Epithelial cell of esophagus (primary cell): ENCODE results near the gene PNMA6E.

Source experiments
- DNase-seq: peaks from one replicate; pipeline ENCODE4 v3.0.0; 2010; ENCODE audit warnings: low read depth
- H3K4me3 ChIP-seq: 2 replicates; pipeline ENCODE4 v1.5.1; 2011; ENCODE audit warnings: mild to moderate bottlenecking, low read length, control low read depth
- TF ChIP-seq, protein P1 (sequence below): IDR thresholded peaks from 2 replicates; pipeline ENCODE4 v1.5.1; 2011; ENCODE audit warnings: low read depth, mild to moderate bottlenecking, low read length, control low read depth, inconsistent platforms; ENCODE audit not compliant: insufficient read depth; ENCODE audit errors: missing control alignments

The PNMA6E gene

DNA sequence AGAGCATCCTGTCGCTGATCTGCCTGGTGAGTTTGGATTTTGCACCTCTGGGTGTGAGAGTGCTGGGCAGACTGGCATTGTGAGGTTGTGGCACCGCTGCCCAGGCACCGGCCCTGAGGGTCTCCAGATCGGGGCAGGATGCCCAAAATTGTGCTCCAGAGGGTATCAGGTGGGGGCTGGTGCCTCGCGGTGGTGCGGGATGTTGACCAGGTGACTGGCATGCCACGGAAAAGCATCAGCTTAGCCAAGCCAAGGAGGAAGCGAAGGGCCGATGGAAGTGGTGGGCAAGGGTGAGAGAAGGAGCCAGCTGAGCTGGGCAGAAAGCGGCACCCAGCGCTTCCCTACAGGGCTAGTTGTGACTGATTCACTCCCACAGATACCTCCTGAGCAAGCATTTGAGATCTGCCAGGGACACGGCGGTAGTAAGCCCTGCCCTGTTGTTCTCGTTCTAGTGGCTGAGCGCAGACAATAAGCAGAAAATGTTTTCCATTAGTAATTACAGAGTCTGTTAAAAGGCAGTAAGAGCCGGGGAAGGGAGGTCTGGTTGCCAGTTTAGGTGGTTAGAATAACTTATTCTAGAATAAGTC lies 10.9 kb upstream of the PNMA6E start:
- TF ChIP-seq, protein P1, sequence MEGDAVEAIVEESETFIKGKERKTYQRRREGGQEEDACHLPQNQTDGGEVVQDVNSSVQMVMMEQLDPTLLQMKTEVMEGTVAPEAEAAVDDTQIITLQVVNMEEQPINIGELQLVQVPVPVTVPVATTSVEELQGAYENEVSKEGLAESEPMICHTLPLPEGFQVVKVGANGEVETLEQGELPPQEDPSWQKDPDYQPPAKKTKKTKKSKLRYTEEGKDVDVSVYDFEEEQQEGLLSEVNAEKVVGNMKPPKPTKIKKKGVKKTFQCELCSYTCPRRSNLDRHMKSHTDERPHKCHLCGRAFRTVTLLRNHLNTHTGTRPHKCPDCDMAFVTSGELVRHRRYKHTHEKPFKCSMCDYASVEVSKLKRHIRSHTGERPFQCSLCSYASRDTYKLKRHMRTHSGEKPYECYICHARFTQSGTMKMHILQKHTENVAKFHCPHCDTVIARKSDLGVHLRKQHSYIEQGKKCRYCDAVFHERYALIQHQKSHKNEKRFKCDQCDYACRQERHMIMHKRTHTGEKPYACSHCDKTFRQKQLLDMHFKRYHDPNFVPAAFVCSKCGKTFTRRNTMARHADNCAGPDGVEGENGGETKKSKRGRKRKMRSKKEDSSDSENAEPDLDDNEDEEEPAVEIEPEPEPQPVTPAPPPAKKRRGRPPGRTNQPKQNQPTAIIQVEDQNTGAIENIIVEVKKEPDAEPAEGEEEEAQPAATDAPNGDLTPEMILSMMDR = no peak
- no peak overlapping the region for H3K4me3 ChIP-seq
- peak; percentile 23 for DNase-seq

DNA sequence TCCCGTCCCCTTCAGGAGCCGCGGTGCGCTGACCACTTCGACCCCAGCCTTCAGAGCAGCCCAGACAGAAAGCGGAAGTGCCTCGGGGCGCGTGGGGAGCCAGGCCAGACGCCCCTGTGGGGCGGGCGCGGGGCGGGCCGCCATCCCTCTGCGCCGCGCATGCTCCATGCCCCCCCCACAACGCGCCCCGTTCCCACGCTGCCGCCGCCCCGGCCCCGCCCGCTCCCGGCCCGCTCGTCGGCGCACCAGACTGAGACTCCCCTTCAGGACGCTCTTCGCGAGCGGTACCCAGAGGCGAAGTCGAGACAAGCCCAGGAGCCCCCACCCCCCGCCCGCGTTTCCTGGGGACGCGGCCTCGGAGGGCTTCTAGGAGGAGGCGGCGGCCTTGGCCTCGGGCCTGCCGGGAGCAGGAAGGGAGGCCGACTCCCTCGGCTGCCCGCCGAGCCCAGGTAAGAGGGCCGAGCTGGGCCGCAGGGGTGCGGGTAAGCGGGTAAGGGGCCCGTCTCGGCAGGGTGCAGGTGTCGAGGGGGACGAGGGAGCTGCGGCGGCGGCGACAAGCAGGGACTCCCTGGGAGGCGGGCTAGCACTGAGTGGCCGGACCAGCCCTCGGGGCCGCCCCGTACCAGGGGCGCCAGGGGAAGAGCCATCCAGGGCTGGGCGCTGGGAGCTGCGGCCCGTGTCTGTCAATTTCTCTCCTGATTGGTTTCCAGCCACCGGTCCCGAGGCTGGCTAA lies 10.3 kb upstream of the PNMA6E start, which contains the start of gene ZFP92:
Gene ZFP92 (plus strand): TSS at position 218 of the 733 bp plus-strand sequence. CDS start 6,851 bp downstream, outside the sequence.
- no peak for DNase-seq
- H3K4me3 ChIP-seq = peak within 1 kb of the TSS; percentile 11
- TF ChIP-seq, protein P1 = no peak

- TF ChIP-seq, protein P1 = no peak
- H3K4me3 ChIP-seq = no peak overlapping the region
- DNase-seq = no peak
These were observed 9.7 kb upstream of the PNMA6E start for GRCh38 chrX:153410888-153411254.

- DNase-seq = no peak
- H3K4me3 ChIP-seq = no peak overlapping the region
- TF ChIP-seq, protein P1 = no peak
These were observed 9.2 kb upstream of the PNMA6E start for GRCh38 chrX:153410373-153410772.

DNA sequence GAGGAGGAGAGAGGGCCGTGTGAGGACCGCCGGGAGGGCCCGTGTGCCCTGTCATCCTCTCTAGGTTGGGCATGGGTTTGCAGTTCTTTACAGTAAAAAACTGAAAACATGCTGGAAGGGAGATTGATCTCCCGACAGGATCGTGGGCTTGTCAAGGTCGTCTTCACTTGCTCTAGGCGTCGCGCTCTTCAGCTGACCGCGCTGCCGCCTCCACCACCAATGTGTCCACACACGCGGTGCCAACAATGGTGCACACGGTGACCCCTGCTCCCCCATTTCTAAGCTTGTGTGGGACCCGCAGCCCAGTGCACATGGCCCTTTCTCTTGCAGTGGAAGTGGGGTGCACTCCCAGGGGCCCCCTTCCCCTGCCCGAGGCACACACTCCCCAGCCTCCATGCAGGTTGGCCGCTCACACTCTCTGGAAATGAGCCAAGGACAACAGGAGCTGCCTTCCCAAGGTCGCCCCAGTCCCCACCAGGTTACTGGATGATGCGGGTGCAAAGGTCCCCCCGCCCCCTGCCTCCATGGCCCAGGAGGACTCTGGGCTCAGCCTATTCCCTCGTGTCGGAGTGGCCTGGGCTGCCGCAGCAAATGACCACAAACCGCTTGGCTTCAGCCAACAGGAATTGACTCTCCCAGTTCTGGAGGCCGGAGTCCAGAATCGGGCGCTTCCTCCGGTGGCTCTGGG lies 8.4 kb upstream of the PNMA6E start:
- no peak for DNase-seq
- H3K4me3 ChIP-seq = no peak overlapping the region
- TF ChIP-seq, protein P1 = no peak

DNA sequence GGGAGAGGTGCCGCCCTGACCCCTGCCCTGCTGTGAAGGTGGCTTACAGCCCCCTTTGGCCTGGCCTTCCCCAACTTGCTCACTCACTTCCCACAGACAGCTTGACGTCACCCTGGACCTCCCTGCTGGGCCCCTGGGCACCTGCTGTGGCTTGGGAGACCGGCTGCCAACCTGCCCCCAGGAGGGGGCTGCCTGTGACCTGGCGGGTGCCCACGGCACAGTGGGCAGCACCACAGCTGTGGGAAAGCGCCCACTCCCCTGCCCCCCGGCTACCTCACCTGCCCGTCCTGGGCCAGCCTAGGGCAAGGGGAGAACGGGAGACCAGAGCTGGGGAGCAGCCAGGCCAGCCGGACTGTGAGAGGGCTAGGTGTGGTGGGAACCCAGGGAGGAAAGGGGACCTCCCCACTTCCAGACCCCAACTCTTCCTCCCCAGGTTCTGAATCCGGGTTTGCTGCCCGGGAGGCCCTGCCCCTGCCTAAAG lies 7.8 kb upstream of the PNMA6E start:
- DNase-seq = no peak
- TF ChIP-seq, protein P1 = no peak
- H3K4me3 ChIP-seq = no peak overlapping the region
